GM12892 (cell line): ENCODE results near the gene FKBP11.

ENCODE experiments used
- POLR2A ChIP-seq: IDR thresholded peaks from 2 replicates; pipeline ENCODE4 v1.6.1; 2011; ENCODE audit warnings: low read depth, low read length, control low read depth
- POLR2AphosphoS5 ChIP-seq: IDR thresholded peaks from 2 replicates; pipeline ENCODE4 v1.6.1; 2011; ENCODE audit warnings: low read depth, low read length, control low read depth

GRCh38 chr12:48943221-48943620 lies 17.9 kb upstream of the FKBP11 start:
- TF ChIP-seq POLR2AphosphoS5 = no peak
- TF ChIP-seq POLR2A = no peak
